Right lung (tissue), 5 donors: ENCODE measurements around the gene KCNT1. TPM values are rescaled to one million over a fixed set of nuclear protein-coding genes. Genes with fewer than 3 reads are reported as not detected.
"Not testable (repeated sequence)": the region's sequence is repeated elsewhere in the genome, so short reads cannot be mapped to it uniquely, and the experiment has no call there.

Source experiments
- DNase-seq, 2 donors: peaks; one replicate each; pipeline ENCODE4 v3.0.0-alpha.2; 2013
- polyA plus RNA-seq, 5 donors: library from polyadenylated mRNA; unstranded; fragments of 120-200 nt; gene quantifications; one replicate each; pipeline versions ENCODE4 v1.2.1 to v1.2.3, GENCODE V29; 2013; ENCODE audit warnings: inconsistent platforms in 1 of 5, low replicate concordance in 1 of 5; ENCODE audit not compliant: insufficient read length in 5 of 5, insufficient read depth in 1 of 5

The KCNT1 gene
- polyA plus RNA-seq, 5 donors = 0.21 to 0.90 (median 0.53) TPM

- DNase-seq = not testable (repeated sequence)
These were observed 29.2 kb upstream of the KCNT1 start for GRCh38 chr9:135672786-135673185.

GRCh38 chr9:135673941-135674340 is 28.0 kb upstream of the KCNT1 start:
- DNase-seq = no peak

- no peak for DNase-seq
These were observed 27.0 kb upstream of the KCNT1 start for GRCh38 chr9:135674977-135675376.

GRCh38 chr9:135676891-135677290 is 25.1 kb upstream of the KCNT1 start:
- no peak for DNase-seq

- DNase-seq = no peak
These were observed 24.3 kb upstream of the KCNT1 start for GRCh38 chr9:135677641-135678168.

GRCh38 chr9:135678236-135679017 is 23.6 kb upstream of the KCNT1 start:
- no peak for DNase-seq

GRCh38 chr9:135680056-135680455 is 21.9 kb upstream of the KCNT1 start:
- DNase-seq = no peak

- DNase-seq = no peak
These were observed 20.8 kb upstream of the KCNT1 start for GRCh38 chr9:135681161-135681560.

GRCh38 chr9:135683401-135684034 is 18.5 kb upstream of the KCNT1 start:
- DNase-seq = no peak

- no peak for DNase-seq
These were observed 17.3 kb upstream of the KCNT1 start for GRCh38 chr9:135684691-135685090.

GRCh38 chr9:135687216-135687615 is 14.8 kb upstream of the KCNT1 start:
- no peak for DNase-seq

- no peak for DNase-seq
These were observed 13.0 kb upstream of the KCNT1 start for GRCh38 chr9:135689011-135689410.

- DNase-seq = no peak
These were observed 11.0 kb upstream of the KCNT1 start for GRCh38 chr9:135690836-135691570.

- DNase-seq = no peak
These were observed 9.6 kb upstream of the KCNT1 start for GRCh38 chr9:135692410-135692809.

GRCh38 chr9:135693265-135693664 is 8.7 kb upstream of the KCNT1 start:
- no peak for DNase-seq

- no peak for DNase-seq
These were observed 8.2 kb upstream of the KCNT1 start for GRCh38 chr9:135693771-135694170.

- DNase-seq = no peak
These were observed 7.6 kb upstream of the KCNT1 start for GRCh38 chr9:135694414-135694813.

- DNase-seq = no peak
These were observed 6.9 kb upstream of the KCNT1 start for GRCh38 chr9:135695036-135695435.

GRCh38 chr9:135695642-135696041 is 6.3 kb upstream of the KCNT1 start:
- DNase-seq = no peak

GRCh38 chr9:135696446-135696845 is 5.5 kb upstream of the KCNT1 start:
- no peak for DNase-seq

GRCh38 chr9:135697226-135697625 is 4.8 kb upstream of the KCNT1 start:
- DNase-seq = no peak

GRCh38 chr9:135698236-135698635 is 3.7 kb upstream of the KCNT1 start:
- DNase-seq = no peak

GRCh38 chr9:135698767-135699166 is 3.2 kb upstream of the KCNT1 start:
- DNase-seq = no peak
